ENCODE measurements around the gene ZCCHC4. TPM values are rescaled to one million over a fixed set of nuclear protein-coding genes. Genes with fewer than 3 reads are reported as not detected.

ZCCHC4 gene
- total and polyA plus RNA-seq, 4 experiments from 2014 or later, result 9.2 to 14.4 (median 12.8) TPM

GRCh38 chr4:25346913-25347312, 34.3 kb downstream of the ZCCHC4 start:
- Histone ChIP-seq H3K4me1 (ENCODE audit: insufficient read depth, low read length) (no peaks in the 10 kb centered on the region), H3K36me3 (ENCODE audit: insufficient read depth, low read length) (peaks cover 3% of the 10 kb centered on the region), H3K27ac (ENCODE audit: low read depth, low read length) (no peak overlapping the region), H3K9me3 (ENCODE audit: control insufficient read depth in 1 of 2, low read length in 2 of 2) (no peaks in the 10 kb centered on the region), H3K27me3 (ENCODE audit: insufficient read depth, low read length) (no peaks in the 10 kb centered on the region), H3K4me3 (ENCODE audit: low read length in 2 of 2) (no peak overlapping the region)
- Mint-ChIP-seq H3K4me1 (no peaks in the 10 kb centered on the region), H3K27me3 (no peaks in the 10 kb centered on the region), H3K36me3 (peaks cover 19 to 26% of the 10 kb centered on the region in 2 donors), H3K27ac (peak overlapping the region in 5 of 7 donors; percentile 6 to 79 (median 48)), H3K9me3 (no peaks in the 10 kb centered on the region), H3K4me3 (no peak overlapping the region)
- intact Hi-C loops (cut with micrococcal nuclease), result no loop called here
- POLR2A ChIA-PET (ENCODE audit: partially characterized antibody), result interaction anchor here (1.4 kb wide), 1 partner anchor 16 kb away, joined by 3 read pairs; no protein-coding TSS in a partner anchor
- CTCF ChIA-PET (ENCODE audit: partially characterized antibody), result interaction anchor here (1.2 kb wide), 2 partner anchors 18 to 35 kb away, joined by 3 to 5 read pairs; partner anchors contain the start of gene ZCCHC4
- no peak for DNase-seq

- no peaks in the 10 kb centered on the region for H3K27me3 Mint-ChIP-seq
- no peak overlapping the region for H3K27ac ChIP-seq (ENCODE audit: low read depth, low read length)
- H3K9me3 Mint-ChIP-seq, result no peaks in the 10 kb centered on the region
- no peaks in the 10 kb centered on the region for H3K4me1 ChIP-seq (ENCODE audit: insufficient read depth, low read length)
- no peak overlapping the region for H3K4me3 Mint-ChIP-seq
- peaks cover 3% of the 10 kb centered on the region for H3K36me3 ChIP-seq (ENCODE audit: insufficient read depth, low read length)
- peaks cover 19 to 25% of the 10 kb centered on the region in 2 donors for H3K36me3 Mint-ChIP-seq
- intact Hi-C loops (cut with micrococcal nuclease), result no loop called here
- no peak for DNase-seq
- peak overlapping the region in 1 of 7 donors; percentile 43 for H3K27ac Mint-ChIP-seq
- POLR2A ChIA-PET (ENCODE audit: partially characterized antibody), result no interaction called here
- no peaks in the 10 kb centered on the region for H3K9me3 ChIP-seq (ENCODE audit: control insufficient read depth in 1 of 2, low read length in 2 of 2)
- no peaks in the 10 kb centered on the region for H3K4me1 Mint-ChIP-seq
- H3K27me3 ChIP-seq (ENCODE audit: insufficient read depth, low read length), result no peaks in the 10 kb centered on the region
- no peak overlapping the region for H3K4me3 ChIP-seq (ENCODE audit: low read length in 2 of 2)
- CTCF ChIA-PET (ENCODE audit: partially characterized antibody), result interaction anchor here (1.2 kb wide), 2 partner anchors 18 to 35 kb away, joined by 3 to 5 read pairs; partner anchors contain the start of gene ZCCHC4
These were observed 34.9 kb downstream of the ZCCHC4 start for GRCh38 chr4:25347473-25347872.

- Histone ChIP-seq H3K4me3 (ENCODE audit: low read length in 2 of 2) (no peak overlapping the region), H3K27ac (ENCODE audit: low read depth, low read length) (no peak overlapping the region), H3K27me3 (ENCODE audit: insufficient read depth, low read length) (no peaks in the 10 kb centered on the region), H3K36me3 (ENCODE audit: insufficient read depth, low read length) (peaks cover 3% of the 10 kb centered on the region), H3K9me3 (ENCODE audit: control insufficient read depth in 1 of 2, low read length in 2 of 2) (no peaks in the 10 kb centered on the region), H3K4me1 (ENCODE audit: insufficient read depth, low read length) (no peaks in the 10 kb centered on the region)
- Mint-ChIP-seq H3K9me3 (no peaks in the 10 kb centered on the region), H3K4me3 (no peak overlapping the region), H3K27me3 (no peaks in the 10 kb centered on the region), H3K36me3 (peaks cover 19 to 25% of the 10 kb centered on the region in 2 donors), H3K27ac (no peak overlapping the region), H3K4me1 (no peaks in the 10 kb centered on the region)
- ChIA-PET POLR2A (ENCODE audit: partially characterized antibody) (no interaction called here), CTCF (ENCODE audit: partially characterized antibody) (interaction anchor here (0.8 to 1.2 kb wide), 2 partner anchors 14 to 17 kb away, joined by 3 to 4 read pairs; no protein-coding TSS in a partner anchor)
- no peak for DNase-seq
- intact Hi-C loops (cut with micrococcal nuclease), result no loop called here
These were observed 35.4 kb downstream of the ZCCHC4 start for GRCh38 chr4:25347971-25348370.

- no peak for DNase-seq
- H3K4me1 ChIP-seq (ENCODE audit: insufficient read depth, low read length), result no peaks in the 10 kb centered on the region
- no peaks in the 10 kb centered on the region for H3K9me3 ChIP-seq (ENCODE audit: control insufficient read depth in 1 of 2, low read length in 2 of 2)
- no peak overlapping the region for H3K27ac Mint-ChIP-seq
- no peak overlapping the region for H3K4me3 Mint-ChIP-seq
- no peak overlapping the region for H3K27ac ChIP-seq (ENCODE audit: low read depth, low read length)
- H3K4me3 ChIP-seq (ENCODE audit: low read length in 2 of 2), result no peak overlapping the region
- peaks cover 3% of the 10 kb centered on the region for H3K36me3 ChIP-seq (ENCODE audit: insufficient read depth, low read length)
- CTCF ChIA-PET (ENCODE audit: partially characterized antibody), result interaction anchor here (0.7 to 2.6 kb wide), 4 partner anchors 14 to 832 kb away, joined by 3 to 10 read pairs (median 7); partner anchors contain the start of gene ZCCHC4
- no peaks in the 10 kb centered on the region for H3K27me3 ChIP-seq (ENCODE audit: insufficient read depth, low read length)
- intact Hi-C loops (cut with micrococcal nuclease), result no loop called here
- peaks cover 12 to 24% of the 10 kb centered on the region in 2 donors for H3K36me3 Mint-ChIP-seq
- H3K9me3 Mint-ChIP-seq, result no peaks in the 10 kb centered on the region
- POLR2A ChIA-PET (ENCODE audit: partially characterized antibody), result no interaction called here
- no peaks in the 10 kb centered on the region for H3K4me1 Mint-ChIP-seq
- no peaks in the 10 kb centered on the region for H3K27me3 Mint-ChIP-seq
These were observed 38.0 kb downstream of the ZCCHC4 start for GRCh38 chr4:25350561-25350960.

- intact Hi-C loops (cut with micrococcal nuclease), result no loop called here
- Histone ChIP-seq H3K4me1 (ENCODE audit: insufficient read depth, low read length) (no peaks in the 10 kb centered on the region), H3K27me3 (ENCODE audit: insufficient read depth, low read length) (no peaks in the 10 kb centered on the region), H3K27ac (ENCODE audit: low read depth, low read length) (no peak overlapping the region), H3K9me3 (ENCODE audit: control insufficient read depth in 1 of 2, low read length in 2 of 2) (no peaks in the 10 kb centered on the region), H3K36me3 (ENCODE audit: insufficient read depth, low read length) (peaks cover 3% of the 10 kb centered on the region), H3K4me3 (ENCODE audit: low read length in 2 of 2) (no peak overlapping the region)
- Mint-ChIP-seq H3K4me3 (no peak overlapping the region), H3K27me3 (no peaks in the 10 kb centered on the region), H3K36me3 (peaks cover 12 to 23% of the 10 kb centered on the region in 2 donors), H3K9me3 (no peaks in the 10 kb centered on the region), H3K27ac (no peak overlapping the region), H3K4me1 (no peaks in the 10 kb centered on the region)
- ChIA-PET POLR2A (ENCODE audit: partially characterized antibody) (no interaction called here), CTCF (ENCODE audit: partially characterized antibody) (interaction anchor here (1.1 to 2.6 kb wide), 3 partner anchors 13 to 39 kb away, joined by 7 to 10 read pairs (median 7); partner anchors contain the start of gene ZCCHC4)
- DNase-seq, result no peak
These were observed 39.3 kb downstream of the ZCCHC4 start for GRCh38 chr4:25351777-25352416.

GRCh38 chr4:25356068-25356467, 43.5 kb downstream of the ZCCHC4 start:
- no peak overlapping the region for H3K27ac Mint-ChIP-seq
- H3K36me3 Mint-ChIP-seq, result peaks cover 18 to 24% of the 10 kb centered on the region in 2 donors
- no peak overlapping the region for H3K27ac ChIP-seq (ENCODE audit: low read depth, low read length)
- H3K4me1 ChIP-seq (ENCODE audit: insufficient read depth, low read length), result no peaks in the 10 kb centered on the region
- DNase-seq, result no peak
- H3K36me3 ChIP-seq (ENCODE audit: insufficient read depth, low read length), result peaks cover under 1% of the 10 kb centered on the region
- no peaks in the 10 kb centered on the region for H3K4me1 Mint-ChIP-seq
- no peak overlapping the region for H3K4me3 ChIP-seq (ENCODE audit: low read length in 2 of 2)
- POLR2A ChIA-PET (ENCODE audit: partially characterized antibody), result no interaction called here
- H3K27me3 ChIP-seq (ENCODE audit: insufficient read depth, low read length), result no peaks in the 10 kb centered on the region
- H3K9me3 ChIP-seq (ENCODE audit: control insufficient read depth in 1 of 2, low read length in 2 of 2), result no peaks in the 10 kb centered on the region
- H3K9me3 Mint-ChIP-seq, result peaks cover 0 to 2% (median 0%) of the 10 kb centered on the region in 8 donors
- H3K4me3 Mint-ChIP-seq, result no peak overlapping the region
- intact Hi-C loops (cut with micrococcal nuclease), result no loop called here
- CTCF ChIA-PET (ENCODE audit: partially characterized antibody), result interaction anchor here (1.2 to 2.4 kb wide), 2 partner anchors 10 to 12 kb away, joined by 3 to 18 read pairs; no protein-coding TSS in a partner anchor
- H3K27me3 Mint-ChIP-seq, result no peaks in the 10 kb centered on the region

GRCh38 chr4:25358515-25359275, 46.1 kb downstream of the ZCCHC4 start:
- H3K27ac Mint-ChIP-seq, result no peak overlapping the region
- intact Hi-C loops (cut with micrococcal nuclease), result no loop called here
- POLR2A ChIA-PET (ENCODE audit: partially characterized antibody), result no interaction called here

More at GRCh38 chr4:25358515-25359275, 46.1 kb downstream of the ZCCHC4 start:
- no peak for DNase-seq
- Mint-ChIP-seq H3K36me3 (peaks cover 16 to 23% of the 10 kb centered on the region in 2 donors), H3K9me3 (peaks cover 0 to 2% (median 0%) of the 10 kb centered on the region in 8 donors), H3K4me3 (no peak overlapping the region), H3K27me3 (no peaks in the 10 kb centered on the region), H3K4me1 (peaks cover 0 to 1% (median 0%) of the 10 kb centered on the region in 4 donors)
- H3K36me3 ChIP-seq (ENCODE audit: insufficient read depth, low read length), result no peaks in the 10 kb centered on the region
- CTCF ChIA-PET (ENCODE audit: partially characterized antibody), result interaction anchor here (1.8 kb wide), 1 partner anchor 9 kb away, joined by 4 read pairs; no protein-coding TSS in a partner anchor
- no peak overlapping the region for H3K27ac ChIP-seq (ENCODE audit: low read depth, low read length)
- no peaks in the 10 kb centered on the region for H3K27me3 ChIP-seq (ENCODE audit: insufficient read depth, low read length)
- H3K9me3 ChIP-seq (ENCODE audit: control insufficient read depth in 1 of 2, low read length in 2 of 2), result no peaks in the 10 kb centered on the region
- H3K4me3 ChIP-seq (ENCODE audit: low read length in 2 of 2), result no peak overlapping the region
- no peaks in the 10 kb centered on the region for H3K4me1 ChIP-seq (ENCODE audit: insufficient read depth, low read length)
